ENCODE results near the gene WDFY4. TPM values are rescaled to one million over a fixed set of nuclear protein-coding genes. Genes with fewer than 3 reads are reported as not detected.

The WDFY4 gene
- total and polyA plus RNA-seq, 2 of the 13 experiments (the other 11 are each of a cell fraction or from before 2014, with no cell fraction given) = not detected

DNA sequence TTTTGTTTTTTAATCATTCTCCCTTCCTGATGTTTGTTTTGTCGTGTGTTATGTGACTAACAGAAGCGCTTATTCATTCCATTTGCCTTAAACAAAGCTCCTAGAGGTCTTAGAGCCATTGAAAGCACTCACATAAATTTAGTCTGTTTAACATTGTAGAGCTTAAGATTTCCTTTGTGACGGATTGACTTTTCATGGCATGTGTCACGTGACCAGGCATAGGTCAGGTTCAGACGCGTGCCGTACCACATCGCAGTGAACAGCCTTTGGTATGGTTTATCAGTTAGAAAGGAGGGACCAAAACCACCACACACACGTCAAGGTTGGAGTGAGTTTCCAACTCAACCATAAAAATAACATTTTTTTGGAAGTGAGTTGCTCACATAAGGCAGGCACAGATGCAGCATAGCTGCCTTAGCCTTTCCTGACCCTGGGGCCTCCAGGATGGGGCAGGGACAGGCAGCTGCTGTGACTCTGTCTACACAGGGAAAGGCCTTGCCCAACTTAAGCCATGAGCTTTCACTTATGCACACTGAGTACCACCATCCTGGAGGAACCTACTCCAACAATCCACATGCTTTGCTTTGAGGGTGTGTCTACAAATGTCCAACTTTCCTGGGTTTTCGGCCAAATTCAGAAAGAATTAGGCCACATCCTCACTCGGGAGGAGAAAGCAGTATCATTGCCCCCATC lies 55.5 kb downstream of the WDFY4 start:
- FAIRE-seq (no peak), ATAC-seq (no peak), DNase-seq (ENCODE audit: low spot score) (no peak)
- no peak overlapping the region for H3K9ac ChIP-seq (ENCODE audit: insufficient read depth, low read depth, low read length)
- H4K20me1 ChIP-seq (ENCODE audit: insufficient read depth, low read length) = no peaks in the 10 kb centered on the region
- no peak overlapping the region for H3K4me2 ChIP-seq (ENCODE audit: low read depth, low read length)
- intact Hi-C loops (cut with micrococcal nuclease; ENCODE audit: unreplicated experiment) (loop anchor here (10.0 kb wide), 1 partner anchor 85 kb away; no protein-coding TSS in a partner anchor), in situ Hi-C loops (cut with HindIII; ENCODE audit: extremely low pct_ligation_motif_present, low pct_unique_long_range_greater_than_20kb) (no loop called here)
- no peak overlapping the region for H3K27ac ChIP-seq (ENCODE audit: extremely low read length, insufficient read depth, low read length)
- no peaks in the 10 kb centered on the region for H3K4me1 ChIP-seq (ENCODE audit: insufficient read depth, low read length)
- no peak overlapping the region for H2AFZ ChIP-seq (ENCODE audit: low read length)
- H3K9me3 ChIP-seq (ENCODE audit: low read length) = no peaks in the 10 kb centered on the region
- no peaks in the 10 kb centered on the region for H3K79me2 ChIP-seq (ENCODE audit: insufficient read depth, low read length)
- no peaks in the 10 kb centered on the region for H3K36me3 ChIP-seq (replicated peaks in 1 of 2; ENCODE audit: control insufficient read depth in 1 of 2, insufficient read depth in 2 of 2, low read length in 2 of 2)
- no TSS peak for BruUV-seq (replicated peaks)
- no peak overlapping the region for H3K4me3 ChIP-seq (replicated peaks in 1 of 3; ENCODE audit: insufficient read depth in 1 of 3, low read depth in 2 of 3, low read length in 3 of 3)
- CTCF ChIA-PET (ENCODE audit: low intra/inter-chr PET ratio, low total read pairs) = no interaction called here
- TF ChIP-seq ZNF724P (CRISPR knock-in tag; IDR thresholded peaks at IDR 0.05; ENCODE audit: borderline replicate concordance) (no peak), HOXA3 (CRISPR knock-in tag; IDR thresholded peaks at IDR 0.05) (no peak), ZNF124 (CRISPR knock-in tag; IDR thresholded peaks at IDR 0.05) (no peak), SP2 (CRISPR knock-in tag; IDR thresholded peaks at IDR 0.05) (no peak), ZNF549 (CRISPR knock-in tag; IDR thresholded peaks at IDR 0.05) (no peak), RAD51 (IDR thresholded peaks at IDR 0.05; ENCODE audit: borderline replicate concordance) (peak; percentile 83), ZNF782 (CRISPR knock-in tag; IDR thresholded peaks at IDR 0.05; ENCODE audit: borderline replicate concordance) (no peak), ZNF333 (CRISPR knock-in tag; IDR thresholded peaks at IDR 0.05; ENCODE audit: borderline replicate concordance) (no peak), KDM5A (IDR thresholded peaks at IDR 0.05; ENCODE audit: borderline replicate concordance, low read length) (no peak), KLF13 (CRISPR knock-in tag; IDR thresholded peaks at IDR 0.05) (no peak), FOSL2 (CRISPR knock-in tag; IDR thresholded peaks at IDR 0.05) (no peak)
- TF ChIP-seq, protein P1, sequence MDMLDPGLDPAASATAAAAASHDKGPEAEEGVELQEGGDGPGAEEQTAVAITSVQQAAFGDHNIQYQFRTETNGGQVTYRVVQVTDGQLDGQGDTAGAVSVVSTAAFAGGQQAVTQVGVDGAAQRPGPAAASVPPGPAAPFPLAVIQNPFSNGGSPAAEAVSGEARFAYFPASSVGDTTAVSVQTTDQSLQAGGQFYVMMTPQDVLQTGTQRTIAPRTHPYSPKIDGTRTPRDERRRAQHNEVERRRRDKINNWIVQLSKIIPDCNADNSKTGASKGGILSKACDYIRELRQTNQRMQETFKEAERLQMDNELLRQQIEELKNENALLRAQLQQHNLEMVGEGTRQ (IDR thresholded peaks at IDR 0.05; ENCODE audit: low read depth, low read length) = peak; percentile 76
- TF ChIP-seq, protein P1 (CRISPR knock-in tag; IDR thresholded peaks at IDR 0.05; ENCODE audit: borderline replicate concordance) = no peak
- POLR2A ChIA-PET = no interaction called here
- 19% methylated on average over 8 of the region's 11 CpGs for WGBS (ENCODE audit: low lambda C conversion rate)
- H3K27me3 ChIP-seq (ENCODE audit: control insufficient read depth in 1 of 2, insufficient read depth in 2 of 2, low read length in 2 of 2) = peaks cover 0 to 3% of the 10 kb centered on the region in 2 experiments; a peak in 2 of 5 replicates

Measured in HepG2 (cell line).